Activated CD4-positive, alpha-beta T cell treated with anti-CD3 and anti-CD28 coated beads for 1 hour (primary cell): ENCODE results near the gene EXOSC10.
A peak's percentile ranks its signal among the peaks of the same experiment; 100 is the strongest.

Source experiments
- DNase-seq: peaks from one replicate; pipeline ENCODE4 v3.0.0-alpha.2; 2020

EXOSC10 gene

DNA sequence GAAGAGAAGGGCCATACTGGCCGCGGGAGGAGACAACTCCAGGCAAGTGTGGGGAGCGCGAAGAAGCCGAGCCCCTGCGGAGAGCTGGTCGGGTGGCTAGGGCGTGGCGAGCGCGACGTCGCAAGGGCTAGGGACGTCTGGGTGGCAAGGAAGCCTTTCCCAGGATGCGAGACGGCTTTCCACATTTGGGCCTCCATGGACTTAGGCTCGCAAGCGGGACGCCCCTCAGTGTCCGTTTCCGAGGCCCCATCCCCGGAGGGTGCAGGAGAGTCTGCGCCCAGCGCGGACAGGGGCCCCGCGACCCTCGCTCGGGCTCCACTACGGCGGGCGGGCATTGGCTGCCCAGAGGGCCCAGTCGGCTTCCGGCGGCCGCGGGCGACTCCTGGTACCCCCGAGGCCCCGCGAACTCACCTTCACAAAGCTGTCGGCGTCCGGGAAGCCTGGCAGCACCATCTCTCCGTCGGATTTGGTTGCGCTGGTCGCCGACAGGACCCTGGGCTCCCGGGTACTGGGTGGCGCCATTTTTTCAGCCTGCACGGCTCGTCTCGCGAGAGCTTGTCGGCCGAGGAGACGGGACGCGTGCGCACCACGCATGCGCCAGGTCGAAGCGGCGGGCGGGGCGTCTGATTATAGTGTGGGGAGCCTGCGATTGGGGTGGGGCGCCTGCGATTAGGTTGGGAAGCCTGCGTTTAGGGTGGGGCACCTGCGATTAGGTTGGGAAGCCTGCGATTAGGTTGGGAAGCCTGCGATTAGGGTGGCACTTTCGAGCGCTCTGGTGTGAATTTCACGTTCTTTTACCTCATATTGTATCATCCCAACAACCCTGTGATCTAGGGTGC lies at the start of gene EXOSC10:
Gene EXOSC10 (minus strand): TSS at position 560 of the 839 bp plus-strand sequence. CDS start 38 bp downstream, at position 522.
- peak; percentile 93 for DNase-seq

DNA sequence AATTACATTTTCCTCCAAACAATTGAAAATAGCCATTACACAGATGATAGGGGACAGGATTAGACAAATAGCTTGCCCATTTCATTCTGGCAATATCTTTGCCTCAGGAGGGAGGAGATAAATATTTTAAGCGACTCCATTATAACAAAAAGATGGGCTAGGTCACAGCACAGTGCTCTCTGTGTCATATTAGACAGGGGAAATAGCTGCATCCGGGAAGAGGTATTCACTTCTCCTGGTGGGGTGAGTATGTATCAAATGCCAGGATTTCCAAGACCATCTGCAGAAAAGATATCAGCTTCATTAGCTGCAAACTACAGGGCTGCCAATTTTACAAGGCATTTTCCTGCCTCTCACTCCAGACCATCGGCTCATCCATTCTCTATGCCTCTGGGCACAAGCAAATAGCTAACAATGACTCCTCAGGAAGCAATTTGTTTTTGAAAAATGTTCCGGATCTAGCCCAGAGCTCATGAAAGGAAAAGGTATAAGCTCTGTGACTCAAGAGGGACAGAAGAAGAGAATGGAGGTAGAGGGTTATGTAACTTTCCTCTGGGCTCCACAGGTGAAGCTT lies 47.6 kb upstream of the EXOSC10 start:
- DNase-seq = no peak

DNA sequence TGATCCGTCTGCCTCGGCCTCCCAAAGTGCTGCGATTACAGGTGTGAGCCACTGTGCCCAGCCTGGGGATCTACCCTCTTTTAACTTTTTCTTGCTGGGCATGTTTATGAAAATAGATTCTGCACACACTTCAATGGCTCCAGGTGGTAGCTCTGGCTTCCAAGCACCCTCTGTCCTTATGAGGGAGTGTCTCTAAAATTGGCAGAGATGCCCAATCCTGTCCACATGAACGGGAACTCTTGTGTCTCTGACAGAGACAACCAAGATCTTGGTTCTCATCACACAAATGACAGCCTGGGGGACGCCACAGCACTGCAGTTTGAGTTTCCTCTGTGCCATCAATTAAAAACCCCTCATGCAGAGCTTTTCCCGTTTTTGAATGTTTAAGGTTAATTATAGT lies 46.1 kb upstream of the EXOSC10 start:
- DNase-seq = no peak

DNA sequence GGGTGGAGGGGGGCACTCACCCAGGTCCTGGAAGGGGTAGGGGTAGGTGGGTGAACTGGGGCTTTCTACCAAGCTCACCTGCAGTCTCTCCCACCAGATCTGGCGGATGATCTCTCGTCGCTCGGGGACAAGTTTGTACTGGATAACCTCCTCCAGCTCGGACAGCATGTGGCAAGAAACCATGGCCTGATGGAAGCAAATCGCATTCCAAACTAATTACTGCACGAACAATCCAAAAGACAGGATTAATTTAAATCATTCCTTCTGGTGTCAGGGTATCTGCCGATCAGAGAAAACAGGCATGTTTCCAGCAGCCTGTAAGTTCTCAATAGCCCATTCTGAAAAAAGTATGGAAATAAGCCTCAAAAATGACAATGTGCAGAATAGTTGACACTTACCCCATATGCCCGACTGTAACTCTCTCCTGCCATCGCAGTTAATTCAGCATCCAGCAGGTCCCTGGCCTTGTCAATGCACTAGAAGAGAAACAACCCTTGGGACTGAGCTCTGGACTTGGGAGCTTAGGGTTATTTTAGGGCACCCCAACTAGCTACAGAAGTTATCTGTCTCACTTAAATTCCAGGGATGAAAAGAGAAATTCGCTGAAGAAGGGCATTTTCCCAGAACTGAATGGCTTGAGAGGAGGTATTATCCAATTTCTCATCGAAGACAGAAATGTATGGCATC lies 45.0 kb upstream of the EXOSC10 start:
- no peak for DNase-seq

DNA sequence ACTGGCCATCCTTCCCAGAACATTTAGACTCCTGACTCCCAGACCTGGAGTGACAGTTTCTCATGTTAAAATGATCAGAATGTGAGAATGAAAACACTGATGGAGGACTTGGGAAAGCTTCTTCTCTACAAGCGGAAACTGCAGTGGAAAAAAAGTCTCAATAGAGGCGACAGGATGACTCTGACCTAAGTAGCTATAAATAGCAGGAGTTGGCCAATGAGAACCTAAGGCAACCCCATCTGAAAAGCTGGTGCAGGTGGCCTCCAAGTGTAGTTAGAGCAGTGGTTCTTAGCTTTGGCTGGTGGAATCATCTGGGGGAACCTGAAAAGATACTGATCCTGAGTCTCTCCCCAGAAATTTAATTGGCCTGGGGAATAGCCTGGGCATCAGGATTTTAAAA lies 44.2 kb upstream of the EXOSC10 start:
- DNase-seq = no peak

DNA sequence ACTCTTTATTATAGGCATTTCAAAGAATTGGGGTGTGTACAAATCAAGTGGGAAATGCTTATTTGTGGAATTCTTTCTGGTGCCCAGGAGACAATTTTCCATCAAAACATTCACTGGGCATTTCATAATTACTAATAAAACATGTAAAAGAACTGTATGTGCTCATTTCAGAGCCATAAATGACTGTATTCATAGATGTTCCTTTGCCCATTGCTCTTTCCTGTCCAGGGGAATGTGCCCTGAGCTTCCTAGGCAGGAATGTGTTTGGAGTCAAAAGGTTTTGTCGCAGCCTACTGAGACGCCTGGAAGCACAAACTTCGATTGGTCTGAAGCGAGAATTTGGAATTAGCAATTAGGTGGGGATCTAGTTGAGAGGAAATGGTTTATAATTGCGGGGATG lies 43.7 kb upstream of the EXOSC10 start:
- DNase-seq = no peak

DNA sequence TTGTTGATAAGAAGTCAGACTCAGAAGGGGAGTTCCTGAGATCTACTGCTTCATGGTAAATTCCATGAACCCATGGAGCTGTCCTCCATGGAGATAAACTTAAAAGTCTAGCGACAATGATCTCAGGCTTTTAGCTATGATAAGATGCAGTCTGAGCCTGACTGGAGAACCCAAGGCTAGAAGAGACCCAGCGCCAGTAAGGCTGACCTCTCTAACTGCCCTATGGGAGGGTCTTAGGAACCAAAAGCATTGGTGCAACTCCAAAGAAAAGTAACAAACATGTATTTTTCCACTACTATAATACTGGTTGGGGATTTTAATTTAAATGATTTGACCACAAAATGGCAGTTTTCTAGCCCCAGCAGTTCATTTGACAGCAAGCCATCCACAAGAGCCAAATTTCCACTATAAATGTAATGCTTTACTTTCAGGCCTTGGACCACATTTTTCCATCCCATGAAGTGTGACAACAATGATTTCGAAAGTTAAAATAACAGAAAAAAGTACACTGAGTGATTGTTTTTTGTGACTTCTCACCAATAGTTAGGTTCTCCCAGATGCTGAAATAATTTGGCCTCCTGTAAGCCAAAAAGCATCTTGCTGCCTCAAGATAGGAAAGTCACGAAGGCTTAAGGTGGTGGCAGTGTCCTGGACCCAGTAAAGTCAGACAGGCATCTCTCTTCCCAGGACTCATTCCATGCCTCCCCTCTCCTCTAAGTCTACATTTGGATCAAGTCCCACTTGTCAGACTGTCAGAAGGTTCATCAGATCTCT lies 43.1 kb upstream of the EXOSC10 start:
- DNase-seq = no peak

DNA sequence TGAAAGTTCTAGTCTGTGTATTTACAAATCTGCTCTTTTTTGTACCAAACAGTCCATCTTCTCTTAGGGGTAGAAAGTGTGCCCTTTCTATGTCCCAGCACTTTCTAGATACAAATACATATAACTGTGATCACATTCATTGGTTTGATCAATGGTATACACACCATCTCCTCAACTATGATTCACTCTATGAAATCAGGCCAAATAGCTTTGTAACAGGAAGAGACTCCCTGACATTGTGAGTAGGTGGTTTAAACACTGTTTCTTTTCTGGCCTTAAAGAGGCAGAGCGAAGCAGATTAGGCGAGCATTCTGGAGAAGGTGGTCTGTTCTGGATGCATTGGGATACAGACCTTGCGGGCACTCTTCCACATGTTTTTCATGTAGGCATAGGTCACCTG lies 39.3 kb upstream of the EXOSC10 start:
- DNase-seq = no peak

DNA sequence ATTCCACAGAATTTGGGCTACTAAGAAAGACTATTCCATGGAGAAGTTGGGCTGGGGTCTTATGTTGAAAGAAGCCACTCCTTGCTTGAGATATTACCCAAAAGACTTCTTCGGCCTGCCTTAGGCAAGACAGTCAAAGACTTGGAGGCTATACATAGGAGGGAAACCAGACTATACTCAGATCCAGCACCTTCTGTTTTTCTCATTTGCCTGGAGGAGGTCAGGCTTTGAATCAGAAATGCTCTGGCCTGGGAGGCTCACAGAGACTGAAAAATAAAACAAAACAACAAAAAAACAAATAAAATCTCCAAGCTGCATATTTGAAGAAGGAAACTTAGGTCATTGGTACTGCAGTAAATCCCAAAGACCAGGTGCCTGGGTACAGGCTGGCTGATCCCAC lies 38.4 kb upstream of the EXOSC10 start:
- no peak for DNase-seq

DNA sequence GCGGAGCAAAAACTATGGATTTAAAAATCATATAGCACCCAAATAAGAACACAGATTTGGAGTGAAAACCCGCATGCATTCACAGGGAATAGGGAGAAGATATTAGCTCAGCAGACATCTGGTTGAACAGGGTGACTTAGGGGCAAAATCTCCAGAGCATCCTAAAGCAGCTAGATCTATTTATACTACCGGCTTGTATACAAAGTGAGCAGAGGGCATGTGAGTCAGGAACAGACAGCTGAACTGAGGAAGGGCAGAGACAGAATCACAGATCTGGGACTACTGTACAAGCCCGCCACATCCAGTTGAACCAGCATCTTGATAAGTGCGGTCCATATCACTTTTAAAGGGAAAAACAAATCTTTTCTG lies 35.2 kb upstream of the EXOSC10 start:
- no peak for DNase-seq

DNA sequence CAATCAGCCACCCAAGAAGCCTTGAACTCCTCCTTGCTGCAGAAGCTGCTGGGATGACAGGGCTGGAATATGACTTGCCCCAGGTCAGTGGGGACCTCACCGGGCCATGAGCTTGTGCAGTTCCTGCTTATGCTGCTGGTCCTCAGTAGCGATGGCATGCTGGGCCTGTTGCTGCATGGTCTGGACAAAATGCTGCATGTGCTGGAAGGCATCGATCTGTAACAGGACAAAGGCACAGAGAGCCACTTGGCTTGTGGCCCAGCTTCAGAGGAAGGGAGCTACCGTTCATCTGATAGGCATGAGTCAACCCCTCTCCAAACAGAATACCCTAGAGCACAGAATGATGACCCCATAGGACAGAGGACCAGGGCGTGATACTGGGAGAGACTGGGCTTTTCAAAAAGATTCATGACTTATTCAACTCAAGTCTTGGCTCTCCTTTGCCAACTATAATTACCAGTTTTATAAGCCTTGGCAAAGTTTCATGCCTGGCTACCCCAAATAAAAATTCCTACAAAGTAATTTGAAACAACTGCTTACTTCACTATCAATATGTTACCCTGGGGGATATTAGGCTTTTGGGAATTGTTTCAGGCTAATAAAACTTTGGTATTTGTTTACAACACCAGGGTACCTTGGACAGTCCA lies 34.7 kb upstream of the EXOSC10 start:
- no peak for DNase-seq

DNA sequence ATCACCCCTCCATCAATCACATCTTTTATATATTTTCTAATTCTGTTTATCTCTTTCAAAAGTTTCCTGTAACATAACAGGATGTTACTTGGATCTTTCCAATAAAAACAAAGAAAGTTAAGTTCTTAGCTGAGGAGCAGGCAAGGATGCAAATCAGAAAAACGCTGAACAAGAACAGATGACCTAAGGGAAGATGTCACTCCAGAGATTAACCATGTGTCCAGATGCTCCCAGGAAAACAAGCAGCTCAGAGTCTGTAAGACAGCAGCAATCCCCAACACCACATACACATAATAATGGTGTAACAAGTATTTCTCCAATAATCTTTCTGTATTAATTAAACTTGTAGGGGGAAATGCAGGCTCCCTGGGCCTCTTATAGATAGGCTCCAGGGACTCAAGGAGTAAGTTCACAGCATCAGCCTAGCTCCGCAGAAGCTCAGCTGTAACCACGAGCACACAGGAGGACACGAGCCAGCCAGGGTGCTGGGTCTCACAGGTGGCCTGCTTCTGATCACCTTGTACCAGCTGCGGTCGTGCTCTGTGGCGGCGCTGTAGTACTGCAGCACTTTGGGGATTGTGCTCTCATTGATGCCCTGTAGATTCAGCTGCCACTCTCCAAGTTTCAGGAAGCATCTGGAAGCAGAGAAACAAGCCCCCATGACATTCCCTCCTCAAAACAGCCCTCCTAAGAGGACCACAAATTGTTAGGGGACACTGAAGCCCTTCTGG lies 33.1 kb upstream of the EXOSC10 start:
- DNase-seq = no peak

DNA sequence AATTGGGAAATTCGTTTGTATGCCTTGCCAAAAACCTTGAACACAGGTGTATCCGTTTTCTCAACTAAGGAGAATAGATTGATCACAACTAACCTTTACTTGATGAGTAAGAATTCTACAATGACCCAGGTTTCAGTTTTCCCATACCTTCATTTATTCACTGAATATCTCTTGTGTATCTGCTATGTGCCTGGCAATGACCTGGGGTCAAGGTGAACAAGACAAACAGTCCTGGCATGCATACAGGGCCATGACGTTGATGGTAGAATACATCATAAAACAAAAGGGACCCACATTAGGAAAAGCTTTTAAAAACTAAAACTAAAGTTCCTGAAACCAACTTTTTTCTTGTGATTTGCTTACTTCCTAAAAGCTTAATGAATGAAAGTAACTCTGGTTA lies 32.1 kb upstream of the EXOSC10 start:
- DNase-seq = no peak

DNA sequence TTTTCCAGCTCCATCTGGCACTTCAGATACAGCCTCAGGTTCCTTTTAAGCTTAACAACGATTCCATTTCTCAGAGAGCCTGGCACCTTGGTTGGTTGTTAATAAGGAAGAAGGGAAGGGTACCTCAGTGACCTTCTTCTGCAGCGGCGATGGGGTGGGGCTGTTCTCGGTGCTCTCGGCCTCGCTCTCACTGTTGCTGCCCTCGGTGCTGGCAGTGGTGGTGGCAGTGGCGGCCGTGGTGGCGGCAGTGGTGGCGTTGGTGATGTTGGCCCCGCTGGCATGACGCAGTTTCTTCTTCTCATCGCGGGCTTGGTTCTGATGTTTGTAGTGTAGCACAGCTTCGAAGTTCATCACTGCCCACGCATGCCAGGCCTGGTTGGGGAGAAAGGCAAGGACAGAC lies 30.7 kb upstream of the EXOSC10 start:
- no peak for DNase-seq

DNA sequence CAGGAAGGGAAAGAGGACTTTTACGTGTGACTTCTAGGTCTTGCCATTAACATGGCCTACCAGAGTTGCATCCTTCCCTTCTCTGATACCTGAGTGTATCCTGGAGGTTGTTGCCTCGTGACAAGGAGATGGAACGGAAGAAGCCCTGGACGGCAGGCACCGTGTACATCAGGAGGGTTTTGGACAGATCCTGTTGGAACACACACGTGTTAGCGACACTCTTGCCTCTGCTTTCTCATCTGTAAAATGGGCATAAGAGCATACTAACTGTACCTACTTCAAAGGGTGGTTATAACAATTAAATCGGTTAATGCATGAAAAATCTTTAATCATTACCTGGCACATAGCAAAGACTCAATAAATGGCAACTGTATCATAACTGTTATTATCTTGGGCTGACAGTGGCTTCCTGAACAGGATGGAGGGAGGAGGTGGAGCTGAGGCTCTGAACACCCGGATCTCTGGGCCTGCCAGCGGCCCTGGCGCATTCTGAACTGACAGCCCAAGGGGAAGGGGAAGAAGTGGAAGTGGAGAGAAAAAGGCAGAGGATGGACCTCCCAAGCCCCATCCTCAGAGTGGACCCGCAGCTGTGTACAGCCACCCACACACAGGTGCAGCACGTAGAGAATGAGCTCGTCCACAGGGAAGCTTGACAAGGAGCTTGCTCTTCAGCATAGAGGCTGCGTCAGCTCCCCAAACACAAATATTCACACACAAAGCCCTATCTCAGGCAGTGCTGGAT lies 30.2 kb upstream of the EXOSC10 start:
- DNase-seq = no peak

DNA sequence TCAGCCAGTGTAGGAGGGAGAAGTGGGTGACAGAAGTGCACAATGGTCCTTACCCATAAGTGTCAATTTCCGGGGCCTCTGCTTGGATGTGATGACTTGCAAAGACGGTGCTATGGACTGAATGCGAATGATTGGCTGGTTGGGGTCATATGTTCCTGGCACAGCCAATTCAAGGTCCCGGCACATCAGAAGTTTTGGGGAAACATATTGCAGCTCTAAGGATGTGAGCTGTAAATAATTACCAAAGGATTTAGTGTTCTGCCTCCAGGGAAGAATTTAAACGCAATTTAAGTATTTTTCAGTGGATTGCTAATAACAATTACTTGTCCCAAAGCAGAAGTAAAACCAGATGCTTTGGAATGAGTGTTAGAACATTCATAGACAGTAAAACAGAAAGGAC lies 26.9 kb upstream of the EXOSC10 start:
- no peak for DNase-seq

DNA sequence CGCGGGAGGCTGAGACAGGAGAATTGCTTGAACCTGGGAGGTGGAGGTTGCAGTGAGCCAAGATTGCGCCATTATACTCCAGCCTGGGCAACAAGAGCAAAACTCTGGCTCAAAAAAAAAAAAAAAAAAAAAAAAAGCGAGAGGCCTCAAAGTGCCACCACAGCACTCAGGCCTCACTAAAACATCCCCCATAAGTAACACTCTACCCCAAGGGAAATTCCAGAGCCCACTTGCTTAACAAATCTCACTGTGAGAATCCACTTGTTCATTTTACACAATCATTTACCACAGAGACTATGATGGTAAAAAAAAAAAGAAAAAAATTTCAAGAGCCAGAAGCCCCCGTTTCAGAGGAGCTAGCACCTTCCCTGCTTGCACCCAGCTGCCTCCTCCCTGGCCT lies 26.3 kb upstream of the EXOSC10 start:
- DNase-seq = no peak

DNA sequence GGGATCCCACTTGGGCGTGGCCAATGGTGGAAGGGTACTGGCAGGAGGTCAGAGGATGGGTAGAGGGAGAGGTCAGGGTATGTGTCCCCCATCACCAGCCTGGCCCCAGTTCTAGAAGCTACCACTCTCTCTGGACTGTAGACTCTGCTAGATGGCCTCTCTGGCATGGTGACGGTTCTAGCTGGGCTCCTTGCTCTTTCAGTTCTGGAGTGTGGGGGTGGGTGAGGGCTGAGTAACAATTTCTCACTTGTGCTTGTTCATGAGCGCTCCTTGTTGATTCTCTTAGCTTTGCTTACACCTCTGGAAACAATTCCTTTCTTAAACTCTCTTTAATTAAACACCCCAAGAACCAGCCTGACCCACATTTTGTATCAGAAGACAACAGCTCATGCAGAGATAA lies 25.3 kb upstream of the EXOSC10 start:
- no peak for DNase-seq

DNA sequence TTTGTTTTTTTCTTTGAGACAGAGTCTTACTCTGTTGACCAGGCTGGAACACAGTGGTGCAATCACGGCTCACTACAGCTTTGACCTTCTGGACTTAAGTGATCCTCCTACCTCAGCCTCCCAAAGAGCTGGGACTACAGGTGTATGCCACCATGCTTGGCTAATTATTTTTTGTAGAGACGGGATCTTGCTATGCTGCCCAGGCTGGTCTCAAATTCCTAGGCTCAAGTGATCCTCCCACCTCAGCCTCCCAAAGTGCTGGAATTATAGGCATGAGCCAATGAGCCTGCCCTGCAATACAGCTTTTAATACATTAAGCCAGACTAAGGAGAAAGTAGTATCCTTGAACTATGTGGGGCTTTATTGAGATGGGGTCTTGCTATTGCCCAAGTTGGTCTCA lies 16.6 kb upstream of the EXOSC10 start:
- DNase-seq = no peak

DNA sequence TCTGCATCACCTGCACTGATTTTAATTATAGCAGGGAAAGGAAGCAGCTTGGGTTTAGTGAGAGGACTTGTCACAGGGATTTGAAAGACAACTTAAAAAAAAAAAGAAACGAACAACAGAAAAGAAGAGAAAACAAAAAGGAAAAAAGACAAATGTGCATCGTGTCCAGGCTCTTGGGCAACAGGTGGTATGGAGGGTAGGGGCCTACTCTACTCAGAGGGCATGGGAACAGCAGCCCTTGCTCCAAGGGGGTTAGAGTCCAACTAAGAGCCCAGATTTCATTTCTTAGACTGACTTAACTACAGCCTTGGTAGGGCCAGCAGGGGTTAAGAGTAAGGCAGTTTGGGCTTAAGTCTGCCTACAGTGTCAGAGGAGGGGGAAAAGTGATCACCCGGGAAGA lies 15.3 kb upstream of the EXOSC10 start:
- DNase-seq = no peak

DNA sequence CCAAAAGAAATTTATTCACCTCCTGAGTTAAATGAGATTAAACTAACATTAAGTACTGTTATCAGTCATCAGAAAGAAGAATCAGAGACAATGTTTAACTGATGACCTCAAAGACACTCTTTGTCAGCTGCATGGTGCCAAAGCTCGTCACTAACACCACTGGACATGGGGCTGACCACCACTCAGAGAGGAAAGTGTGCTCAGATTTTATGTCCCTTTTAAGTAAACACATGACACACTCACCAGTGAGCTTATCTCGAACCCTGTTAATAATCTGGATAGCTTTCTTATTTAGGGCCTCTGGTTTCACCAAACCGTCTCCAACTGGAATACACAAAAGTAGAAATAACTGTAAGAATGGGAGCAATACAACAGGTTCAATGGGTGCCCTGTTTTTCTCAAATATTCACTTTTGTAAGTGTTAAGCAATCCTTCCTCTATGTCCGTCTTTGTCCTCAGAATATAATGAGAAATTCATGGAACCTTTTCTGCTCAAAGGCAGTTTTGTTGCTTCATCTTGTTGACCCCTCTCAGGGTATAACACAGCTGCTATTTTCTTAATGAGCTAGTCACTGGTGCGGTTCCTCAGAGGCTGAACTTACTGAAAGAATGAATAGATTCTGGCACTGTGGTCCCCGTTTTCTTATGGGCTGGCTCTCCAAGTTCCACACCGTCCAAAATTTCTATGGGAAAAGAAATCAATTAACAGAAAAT lies 9.5 kb upstream of the EXOSC10 start:
- DNase-seq = no peak
